A549 (cell line): Measurements from ENCODE around the gene NDUFV3. TPM values are rescaled to one million over a fixed set of nuclear protein-coding genes. Genes with fewer than 3 reads are reported as not detected.

Source experiments
- ATAC-seq, 2 experiments: fragments of 200-7000 bp in 1 of 2; fragments of >200 bp in 1 of 2; cut with Nextera tagmentation in 1 of 2; cut with Tn5 transposase in 1 of 2; 3 replicates each; pipeline versions ENCODE4 v1.8.0 to v1.9.1; 2018 to 2020; ENCODE audit warnings: mild to moderate bottlenecking in 1 of 2, moderate library complexity in 1 of 2
- CTCF ChIA-PET: fragments of 300-600 bp; sonication (Branson Sonifier 250); formaldehyde crosslinking; extraction: SDS; loops from one replicate; lab custom pipeline; 2021; ENCODE audit warnings: antibody characterized with exemption, inconsistent platforms; lab: Yijun Ruan, JAX
- POLR2A ChIA-PET: fragments of 350-600 bp; formaldehyde crosslinking; extraction: SDS; loops from one replicate; lab custom pipeline; 2021; ENCODE audit warnings: antibody characterized with exemption, inconsistent platforms; lab: Yijun Ruan, JAX
- DNase-seq, 2 experiments: peaks; one replicate each; pipeline versions ENCODE4 v3.0.0 to v3.0.0-alpha.2; 2011 to 2016; ENCODE audit warnings: low read depth in 1 of 2, low spot score in 1 of 2
- FAIRE-seq: peaks from 2 replicates; lab custom pipeline; 2011; peaks lifted over from hg19 to GRCh38; lab: Jason Lieb, UNC
- H3K27ac ChIP-seq, 2 experiments: fragments of >200 bp; sonication (Bioruptor Twin); formaldehyde crosslinking; 3 replicates each; pipeline ENCODE4 v1.5.1; 2016 to 2017
- H3K4me1 ChIP-seq: fragments of >200 bp; sonication (Bioruptor Twin); formaldehyde crosslinking; 3 replicates; pipeline ENCODE4 v1.6.1; 2016
- H3K4me2 ChIP-seq: fragments of >200 bp; sonication (Bioruptor Twin); formaldehyde crosslinking; 3 replicates; pipeline ENCODE4 v1.6.1; 2016
- H3K4me3 ChIP-seq: fragments of >200 bp; sonication (Bioruptor Twin); formaldehyde crosslinking; 3 replicates; pipeline ENCODE4 v1.5.1; 2016
- H3K9me3 ChIP-seq: fragments of >200 bp; sonication (Bioruptor Twin); formaldehyde crosslinking; 3 replicates; pipeline ENCODE4 v1.6.1; 2016
- CBX8 ChIP-seq: fragments of 200-600 bp; sonication (generic); IDR thresholded peaks from 2 replicates; pipeline ENCODE4 v1.6.1; 2016
- CHD4 ChIP-seq: fragments of 200-600 bp; sonication (generic); IDR thresholded peaks from 2 replicates; pipeline ENCODE4 v1.6.1; 2016; ENCODE audit warnings: antibody characterized with exemption, mild to moderate bottlenecking, borderline replicate concordance
- GATA3 ChIP-seq: IDR thresholded peaks from 2 replicates; pipeline ENCODE4 v1.6.1; 2012; ENCODE audit warnings: borderline replicate concordance
- HOXB13 ChIP-seq: fragments of 250-450 bp; sonication (Bioruptor Pico); IDR thresholded peaks from 2 replicates; pipeline ENCODE4 v1.5.0; 2020; ENCODE audit warnings: low read depth, mild to moderate bottlenecking, moderate library complexity
- HOXB5 ChIP-seq: fragments of 250-450 bp; sonication (Bioruptor Pico); IDR thresholded peaks from 2 replicates; pipeline ENCODE4 v1.5.0; 2020; ENCODE audit warnings: mild to moderate bottlenecking, moderate library complexity
- POLR2A ChIP-seq: IDR thresholded peaks from 2 replicates; pipeline ENCODE4 v1.6.1; 2012; ENCODE audit warnings: mild to moderate bottlenecking, low read length
- POLR2AphosphoS2 ChIP-seq: conservative IDR thresholded peaks from 2 replicates; pipeline ENCODE4 v1.6.1; 2012; ENCODE audit warnings: low read length, improper control_type of control experiment, inconsistent platforms
- RARB ChIP-seq: fragments of 250-450 bp; sonication (Bioruptor Pico); IDR thresholded peaks from 2 replicates; pipeline ENCODE4 v1.8.0; 2021; ENCODE audit warnings: mild to moderate bottlenecking, moderate library complexity
- REST ChIP-seq: fragments of 200-600 bp; sonication (generic); IDR thresholded peaks from 2 replicates; pipeline ENCODE4 v1.6.1; 2016; ENCODE audit warnings: antibody characterized with exemption, mild to moderate bottlenecking, moderate library complexity
- ZFP36 ChIP-seq: fragments of 450-650 bp; IDR thresholded peaks from 2 replicates; pipeline ENCODE4 v1.6.1; 2014; ENCODE audit warnings: borderline replicate concordance; ENCODE audit not compliant: partially characterized antibody
- ZNF302 ChIP-seq: fragments of 250-450 bp; sonication (Bioruptor Pico); IDR thresholded peaks from 2 replicates; pipeline ENCODE4 v1.9.0; 2021; ENCODE audit warnings: inconsistent platforms, mild to moderate bottlenecking, moderate library complexity
- WGBS: methylation state at CpG from one replicate; pipeline ENCODE4 v1.1.6; 2017; ENCODE audit errors: missing lambda C conversion rate; 5-methylcytosine and 5-hydroxymethylcytosine counted together
- polyA plus RNA-seq, 4 experiments: library from polyadenylated mRNA; depleted of rRNA in 3 of 4; stranded (reverse); fragments of >200 nt; fragmentation: RNase III in 1 of 4; extraction: RNeasy Plus Mini Kit Qiagen cat#74134 plus additional on column Dnase treatment in 1 of 4; gene quantifications; 2 replicates in 3 of 4; 3 replicates in 1 of 4; pipeline ENCODE4 v1.2.3, GENCODE V29; 2011 to 2017
- TF ChIP-seq, protein P1 (sequence below): fragments of 250-450 bp; sonication (Bioruptor Pico); IDR thresholded peaks from 2 replicates; pipeline ENCODE4 v1.5.0; 2020; ENCODE audit warnings: low read depth, mild to moderate bottlenecking, moderate library complexity

The NDUFV3 gene
- polyA plus RNA-seq, 2 of the 4 experiments (the other 2 are of a cell fraction): 17.1 to 20.7 TPM

- TF ChIP-seq POLR2AphosphoS2 (no peak), HOXB5 (CRISPR knock-in tag) (no peak)
- TF ChIP-seq, protein P1, sequence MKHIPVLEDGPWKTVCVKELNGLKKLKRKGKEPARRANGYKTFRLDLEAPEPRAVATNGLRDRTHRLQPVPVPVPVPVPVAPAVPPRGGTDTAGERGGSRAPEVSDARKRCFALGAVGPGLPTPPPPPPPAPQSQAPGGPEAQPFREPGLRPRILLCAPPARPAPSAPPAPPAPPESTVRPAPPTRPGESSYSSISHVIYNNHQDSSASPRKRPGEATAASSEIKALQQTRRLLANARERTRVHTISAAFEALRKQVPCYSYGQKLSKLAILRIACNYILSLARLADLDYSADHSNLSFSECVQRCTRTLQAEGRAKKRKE: no peak
- TF ChIP-seq, all 56 proteins: peak for 0
Measured at GRCh38 chr21:42861311-42861847, 31.7 kb upstream of the NDUFV3 start (continued).

DNA sequence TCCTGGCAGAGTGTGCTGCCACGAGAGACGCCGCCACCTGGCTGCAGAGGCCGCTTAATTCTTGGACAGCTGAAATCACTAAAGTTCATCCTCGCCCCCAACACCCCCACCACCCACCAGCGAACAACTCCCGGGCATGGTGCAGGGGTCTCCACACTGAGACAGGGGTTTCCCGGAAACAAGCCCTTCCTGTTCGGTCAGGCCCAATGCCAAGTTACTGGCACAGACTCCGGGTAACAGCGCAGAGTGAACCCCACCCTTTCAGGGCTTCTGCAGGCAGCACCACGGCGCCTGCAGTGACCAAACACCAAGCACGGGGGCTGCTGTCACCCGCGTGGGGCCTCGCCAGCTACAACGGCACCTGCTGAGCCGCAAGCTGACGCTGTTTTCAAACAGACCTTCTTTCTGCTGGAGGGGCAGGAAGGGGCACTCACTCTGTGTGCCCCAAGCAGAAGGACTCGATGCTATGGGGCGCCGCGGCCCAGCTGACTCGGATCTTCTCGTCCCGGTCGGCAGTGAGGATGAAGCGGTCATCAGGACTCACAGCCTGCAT lies 31.2 kb upstream of the NDUFV3 start:
- no peak for FAIRE-seq
- DNase-seq: no peak

GRCh38 chr21:42862774-42863503 lies 30.2 kb upstream of the NDUFV3 start:
- ATAC-seq: peak; percentile 70 to 74
- POLR2A ChIA-PET: no interaction called here
- TF ChIP-seq REST (no peak), ZNF302 (CRISPR knock-in tag) (no peak), GATA3 (no peak)
- TF ChIP-seq, all 56 proteins: peak for 0
- CTCF ChIA-PET: interaction anchor here (1.7 kb wide), 1 partner anchor 19 kb away, joined by 5 read pairs; no protein-coding TSS in a partner anchor
- H3K4me2 ChIP-seq: no peak overlapping the region
- no peaks in the 10 kb centered on the region for H3K9me3 ChIP-seq
- WGBS: 89% methylated on average over 20 of the region's 21 CpGs
- no peak overlapping the region for H3K4me3 ChIP-seq
- peak in 1 of 2 experiments; percentile 20 for DNase-seq
- no peak for FAIRE-seq
- no peak overlapping the region for H3K27ac ChIP-seq
- H3K4me1 ChIP-seq: no peaks in the 10 kb centered on the region

More for the DNA sequence above, 31.2 kb upstream of the NDUFV3 start:
- ChIA-PET CTCF (interaction anchor here (1.0 kb wide), 1 partner anchor 18 kb away, joined by 3 read pairs; no protein-coding TSS in a partner anchor), POLR2A (no interaction called here)
- no peak overlapping the region for H3K27ac ChIP-seq
- no peaks in the 10 kb centered on the region for H3K4me1 ChIP-seq
- no peak for TF ChIP-seq CHD4
- 90% methylated on average over 21 of the region's 29 CpGs for WGBS
- no peak for ATAC-seq
- no peaks in the 10 kb centered on the region for H3K9me3 ChIP-seq
- H3K4me2 ChIP-seq: no peak overlapping the region
- no peak overlapping the region for H3K4me3 ChIP-seq

- ChIA-PET POLR2A (no interaction called here), CTCF (interaction anchor here (1.7 kb wide), 1 partner anchor 20 kb away, joined by 5 read pairs; no protein-coding TSS in a partner anchor)
- DNase-seq (no peak), ATAC-seq (no peak), FAIRE-seq (no peak)
- no peaks in the 10 kb centered on the region for H3K4me1 ChIP-seq
- no peak overlapping the region for H3K4me3 ChIP-seq
- no peak overlapping the region for H3K4me2 ChIP-seq
- H3K9me3 ChIP-seq: no peaks in the 10 kb centered on the region
- 77% methylated on average over 11 of the region's 13 CpGs for WGBS
- TF ChIP-seq POLR2A (no peak), RARB (CRISPR knock-in tag) (no peak), REST (no peak), ZFP36 (no peak), HOXB13 (no peak), CBX8 (no peak), ZNF302 (CRISPR knock-in tag) (no peak), HOXB5 (CRISPR knock-in tag) (no peak)
- TF ChIP-seq, protein P1: no peak
- H3K27ac ChIP-seq: no peak overlapping the region
Measured at GRCh38 chr21:42863504-42863870, 29.6 kb upstream of the NDUFV3 start.
